ENCODE data around the gene TXNRD2.

Gene TXNRD2

GRCh38 chr22:19959587-19960490 is 18.2 kb upstream of the TXNRD2 start:
- H3K4me3 ChIP-seq (ENCODE audit: low read depth, low read length), result no peak overlapping the region

GRCh38 chr22:19959043-19959586 is 17.5 kb upstream of the TXNRD2 start:
- no peak overlapping the region for H3K4me3 ChIP-seq (ENCODE audit: low read depth, low read length)
- TF ChIP-seq, protein P1, sequence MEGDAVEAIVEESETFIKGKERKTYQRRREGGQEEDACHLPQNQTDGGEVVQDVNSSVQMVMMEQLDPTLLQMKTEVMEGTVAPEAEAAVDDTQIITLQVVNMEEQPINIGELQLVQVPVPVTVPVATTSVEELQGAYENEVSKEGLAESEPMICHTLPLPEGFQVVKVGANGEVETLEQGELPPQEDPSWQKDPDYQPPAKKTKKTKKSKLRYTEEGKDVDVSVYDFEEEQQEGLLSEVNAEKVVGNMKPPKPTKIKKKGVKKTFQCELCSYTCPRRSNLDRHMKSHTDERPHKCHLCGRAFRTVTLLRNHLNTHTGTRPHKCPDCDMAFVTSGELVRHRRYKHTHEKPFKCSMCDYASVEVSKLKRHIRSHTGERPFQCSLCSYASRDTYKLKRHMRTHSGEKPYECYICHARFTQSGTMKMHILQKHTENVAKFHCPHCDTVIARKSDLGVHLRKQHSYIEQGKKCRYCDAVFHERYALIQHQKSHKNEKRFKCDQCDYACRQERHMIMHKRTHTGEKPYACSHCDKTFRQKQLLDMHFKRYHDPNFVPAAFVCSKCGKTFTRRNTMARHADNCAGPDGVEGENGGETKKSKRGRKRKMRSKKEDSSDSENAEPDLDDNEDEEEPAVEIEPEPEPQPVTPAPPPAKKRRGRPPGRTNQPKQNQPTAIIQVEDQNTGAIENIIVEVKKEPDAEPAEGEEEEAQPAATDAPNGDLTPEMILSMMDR (IDR thresholded peaks at IDR 0.05; ENCODE audit: borderline replicate concordance, insufficient read depth, low read depth, low read length), result no peak

More at GRCh38 chr22:19959587-19960490, 18.2 kb upstream of the TXNRD2 start:
- TF ChIP-seq, protein P1 (IDR thresholded peaks at IDR 0.05; ENCODE audit: borderline replicate concordance, insufficient read depth, low read depth, low read length), result no peak

GRCh38 chr22:19958083-19959042 is 16.7 kb upstream of the TXNRD2 start:
- H3K4me3 ChIP-seq (ENCODE audit: low read depth, low read length), result no peak overlapping the region
- TF ChIP-seq, protein P1 (IDR thresholded peaks at IDR 0.05; ENCODE audit: borderline replicate concordance, insufficient read depth, low read depth, low read length), result no peak

DNA sequence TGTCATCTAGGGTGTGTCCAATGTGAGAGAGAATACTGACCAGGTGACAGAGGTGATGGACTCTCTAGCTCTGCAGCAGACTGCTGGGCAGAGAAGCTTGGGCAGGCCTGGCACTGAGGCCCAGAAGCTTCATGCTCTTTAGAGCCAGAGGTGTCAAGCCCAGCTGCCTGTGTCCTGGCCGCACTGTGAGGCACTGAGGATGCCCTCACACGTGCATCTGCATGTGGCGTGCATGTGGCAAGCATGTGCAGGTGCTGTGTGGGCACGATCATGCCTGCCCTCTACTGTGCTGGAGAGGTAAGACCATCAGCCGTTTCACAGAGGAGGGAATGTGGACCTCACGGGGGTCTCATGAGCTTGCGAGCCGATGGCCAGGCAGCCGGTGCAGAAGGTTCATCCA is 15.8 kb upstream of the TXNRD2 start:
- no peak overlapping the region for H3K4me3 ChIP-seq (ENCODE audit: low read depth, low read length)
- TF ChIP-seq, protein P1 (IDR thresholded peaks at IDR 0.05; ENCODE audit: borderline replicate concordance, insufficient read depth, low read depth, low read length), result no peak

- TF ChIP-seq, protein P1 (IDR thresholded peaks at IDR 0.05; ENCODE audit: borderline replicate concordance, insufficient read depth, low read depth, low read length), result no peak
- no peak overlapping the region for H3K4me3 ChIP-seq (ENCODE audit: low read depth, low read length)
Observed at GRCh38 chr22:19955241-19956128, 13.9 kb upstream of the TXNRD2 start.

DNA sequence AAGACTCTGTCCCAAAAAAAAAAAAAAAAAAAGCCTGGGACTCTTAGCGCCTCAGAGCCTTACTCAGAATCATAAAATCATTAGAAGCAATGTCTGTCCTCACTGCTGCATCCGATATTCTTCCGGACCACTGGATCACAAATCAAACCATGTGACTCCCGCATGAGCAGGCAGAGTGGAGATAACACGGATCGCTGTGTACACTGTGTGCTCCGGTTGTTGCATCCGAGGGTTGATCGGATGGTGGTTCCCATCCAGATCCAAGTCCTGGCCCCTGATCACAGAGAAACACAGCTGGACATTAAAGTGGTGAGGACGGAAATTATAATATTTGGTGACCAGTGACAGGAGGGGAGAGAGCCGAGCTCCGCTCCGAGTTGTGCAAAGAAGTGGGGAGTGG is 9.7 kb upstream of the TXNRD2 start:
- no peak overlapping the region for H3K4me3 ChIP-seq (ENCODE audit: low read depth, low read length)
- TF ChIP-seq, protein P1 (IDR thresholded peaks at IDR 0.05; ENCODE audit: borderline replicate concordance, insufficient read depth, low read depth, low read length), result no peak
